Karpas-422 (cell line): ENCODE results near the gene KRT6C. TPM values are rescaled to one million over a fixed set of nuclear protein-coding genes. Genes with fewer than 3 reads are reported as not detected.

ENCODE experiments used
- DNase-seq: peaks from one replicate; pipeline ENCODE4 v3.0.0-alpha.2; 2015
- H2AFZ ChIP-seq: fragments of 200-600 bp; sonication (generic); 2 replicates; pipeline ENCODE4 v1.6.1; 2014; ENCODE audit warnings: antibody characterized with exemption, low read length, mixed read lengths
- H3K27ac ChIP-seq: fragments of 200-600 bp; sonication (generic); 2 replicates; pipeline ENCODE4 v1.5.1; 2014; ENCODE audit warnings: mild to moderate bottlenecking, low read length, moderate library complexity
- H3K27me3 ChIP-seq: fragments of 200-600 bp; sonication (generic); 2 replicates; pipeline ENCODE4 v1.6.1; 2014; ENCODE audit warnings: low read length, mixed read lengths
- H3K36me3 ChIP-seq: fragments of 200-600 bp; sonication (generic); 2 replicates; pipeline ENCODE4 v1.6.1; 2014; ENCODE audit warnings: low read length, mixed read lengths; ENCODE audit not compliant: insufficient read depth
- H3K4me1 ChIP-seq: fragments of 200-600 bp; sonication (generic); 2 replicates; pipeline ENCODE4 v1.6.1; 2014; ENCODE audit warnings: mild to moderate bottlenecking, low read length, mixed read lengths
- H3K4me2 ChIP-seq: fragments of 200-600 bp; sonication (generic); 2 replicates; pipeline ENCODE4 v1.6.1; 2014; ENCODE audit warnings: low read length, low read depth, mild to moderate bottlenecking; ENCODE audit not compliant: poor library complexity, severe bottlenecking
- H3K4me3 ChIP-seq: fragments of 200-600 bp; sonication (generic); 2 replicates; pipeline ENCODE4 v1.5.1; 2014; ENCODE audit warnings: mild to moderate bottlenecking, antibody characterized with exemption, low read length, mixed read lengths
- H3K79me2 ChIP-seq: fragments of 200-600 bp; sonication (generic); 2 replicates; pipeline ENCODE4 v1.6.1; 2014; ENCODE audit warnings: mild to moderate bottlenecking, low read length, mixed read lengths
- H3K9ac ChIP-seq: fragments of 200-600 bp; sonication (generic); 2 replicates; pipeline ENCODE4 v1.6.0; 2014; ENCODE audit warnings: low read length
- H3K9me2 ChIP-seq: fragments of 200-600 bp; sonication (generic), shearing (Covaris generic); replicated peaks from 2 replicates; pipeline ENCODE4 v1.6.0; 2014; ENCODE audit warnings: mild to moderate bottlenecking, low read length, moderate library complexity; ENCODE audit not compliant: insufficient read depth
- H3K9me3 ChIP-seq: fragments of 300-700, 200-600 bp; sonication (generic); 2 replicates; pipeline ENCODE4 v1.6.1; 2014; ENCODE audit warnings: low read length, mixed read lengths
- H4K20me1 ChIP-seq: fragments of 200-600 bp; sonication (generic); 2 replicates; pipeline ENCODE4 v1.6.1; 2014; ENCODE audit warnings: mild to moderate bottlenecking, antibody characterized with exemption, low read length, low read depth; ENCODE audit not compliant: insufficient read depth
- total RNA-seq: library from RNA; depleted of rRNA; stranded (reverse); fragments of >200 nt; shearing (Covaris generic); gene quantifications from 2 replicates; pipeline ENCODE4 v1.2.3, GENCODE V29; 2014; ENCODE audit warnings: low replicate concordance; rRNA removed

KRT6C gene
- total RNA-seq, 1 experiment from 2014 or later, result not detected

- H3K79me2 ChIP-seq, result no peaks in the 10 kb centered on the region
- no peak overlapping the region for H3K27ac ChIP-seq
- H3K4me1 ChIP-seq, result no peaks in the 10 kb centered on the region
- H4K20me1 ChIP-seq, result no peaks in the 10 kb centered on the region
- H2AFZ ChIP-seq, result no peak overlapping the region
- H3K9ac ChIP-seq, result no peak overlapping the region
- DNase-seq, result no peak
- H3K9me3 ChIP-seq, result no peaks in the 10 kb centered on the region
- H3K9me2 ChIP-seq, result no peaks in the 10 kb centered on the region
- H3K4me2 ChIP-seq, result no peak overlapping the region
- no peak overlapping the region for H3K4me3 ChIP-seq
- no peaks in the 10 kb centered on the region for H3K27me3 ChIP-seq
- H3K36me3 ChIP-seq, result no peaks in the 10 kb centered on the region
Observed at GRCh38 chr12:52419656-52420055, 53.9 kb downstream of the KRT6C start.

- H3K27ac ChIP-seq, result no peak overlapping the region
- H2AFZ ChIP-seq, result no peak overlapping the region
- H3K79me2 ChIP-seq, result no peaks in the 10 kb centered on the region
- H3K9me3 ChIP-seq, result no peaks in the 10 kb centered on the region
- H3K9ac ChIP-seq, result no peak overlapping the region
- H3K4me3 ChIP-seq, result no peak overlapping the region
- no peaks in the 10 kb centered on the region for H3K9me2 ChIP-seq
- H3K4me2 ChIP-seq, result no peak overlapping the region
- H4K20me1 ChIP-seq, result no peaks in the 10 kb centered on the region
- H3K4me1 ChIP-seq, result no peaks in the 10 kb centered on the region
- no peaks in the 10 kb centered on the region for H3K36me3 ChIP-seq
- DNase-seq, result no peak
- no peaks in the 10 kb centered on the region for H3K27me3 ChIP-seq
Observed at GRCh38 chr12:52418576-52419110, 55.0 kb downstream of the KRT6C start.

Other genes with a start within 250 kb of the KRT6C start
- gene KRT7, start 240.6 kb downstream of the KRT6C start, total RNA-seq, result not detected in 2 replicates
- gene KRT86, start 199.2 kb downstream of the KRT6C start, total RNA-seq, result not detected in 2 replicates
- not detected in 2 replicates for gene KRT81, start 182.3 kb downstream of the KRT6C start, total RNA-seq
- not detected in 2 replicates for gene KRT83, start 152.4 kb downstream of the KRT6C start, total RNA-seq
- not detected in 2 replicates for gene KRT85, start 106.3 kb downstream of the KRT6C start, total RNA-seq
- gene KRT84, start 88.2 kb downstream of the KRT6C start, total RNA-seq, result not detected in 2 replicates
- gene KRT82, start 67.5 kb downstream of the KRT6C start, total RNA-seq, result not detected in 2 replicates
- gene KRT75, start 39.4 kb downstream of the KRT6C start, total RNA-seq, result not detected in 2 replicates
- gene KRT6B, start 21.7 kb downstream of the KRT6C start, total RNA-seq, result not detected in 2 replicates
- gene KRT6A, start 19.5 kb upstream of the KRT6C start, total RNA-seq, result not detected in 2 replicates
- gene KRT5, start 46.6 kb upstream of the KRT6C start, total RNA-seq, result not detected in 2 replicates
- not detected in 2 replicates for gene KRT71, start 79.3 kb upstream of the KRT6C start, total RNA-seq
- not detected in 2 replicates for gene KRT74, start 100.0 kb upstream of the KRT6C start, total RNA-seq
- gene KRT72, start 127.7 kb upstream of the KRT6C start, total RNA-seq, result not detected in 2 replicates
- not detected in 2 replicates for gene KRT73, start 144.8 kb upstream of the KRT6C start, total RNA-seq
- gene KRT2, start 178.4 kb upstream of the KRT6C start, total RNA-seq, result not detected in 2 replicates
- not detected in 2 replicates for gene KRT1, start 206.6 kb upstream of the KRT6C start, total RNA-seq
- gene KRT77, start 229.7 kb upstream of the KRT6C start, total RNA-seq, result not detected in 2 replicates